DND-41 (cell line): Measurements from ENCODE around the gene DEFB110.
A peak's percentile ranks its signal among the peaks of the same experiment; 100 is the strongest.

Source experiments
- ATAC-seq: fragments of 200-7000 bp; cut with Tn5 transposase; 3 replicates; pipeline ENCODE4 v1.9.1; 2021; ENCODE audit warnings: low read depth; ENCODE audit not compliant: insufficient read depth
- DNase-seq: peaks from one replicate; pipeline ENCODE4 v3.0.0-alpha.2; 2020
- H2AFZ ChIP-seq: 2 replicates; pipeline ENCODE4 v1.6.0; 2012; ENCODE audit warnings: low read depth, low read length
- H3K27ac ChIP-seq: 2 replicates; pipeline ENCODE4 v1.5.1; 2012; ENCODE audit warnings: low read length, inconsistent platforms
- H3K27me3 ChIP-seq: fragments of 200-600 bp; sonication (generic); 2 replicates; pipeline ENCODE4 v1.6.0; 2012; ENCODE audit warnings: low read length, mild to moderate bottlenecking, inconsistent platforms; ENCODE audit not compliant: insufficient read depth, poor library complexity
- H3K36me3 ChIP-seq: 2 replicates; pipeline ENCODE4 v1.5.1; 2012; ENCODE audit warnings: low read length, inconsistent platforms; ENCODE audit not compliant: insufficient read depth
- H3K4me1 ChIP-seq: 2 replicates; pipeline ENCODE4 v1.5.1; 2012; ENCODE audit warnings: mild to moderate bottlenecking, low read length; ENCODE audit not compliant: insufficient read depth
- H3K4me2 ChIP-seq: 2 replicates; pipeline ENCODE4 v1.6.0; 2012; ENCODE audit warnings: mild to moderate bottlenecking, moderate library complexity, low read length, inconsistent platforms; ENCODE audit not compliant: insufficient read depth
- H3K4me3 ChIP-seq, 2 experiments: fragments of 200-600 bp in 1 of 2; shearing (Covaris generic) in 1 of 2; 2 replicates each; pipeline ENCODE4 v1.5.1; 2012 to 2016; ENCODE audit warnings: inconsistent platforms in 2 of 2, low read length in 2 of 2, mild to moderate bottlenecking in 2 of 2, low read depth in 1 of 2, moderate library complexity in 1 of 2
- H3K79me2 ChIP-seq: 2 replicates; pipeline ENCODE4 v1.6.0; 2012; ENCODE audit warnings: low read length, inconsistent platforms; ENCODE audit not compliant: insufficient read depth
- H3K9ac ChIP-seq: 2 replicates; pipeline ENCODE4 v1.6.0; 2012; ENCODE audit warnings: low read depth, mild to moderate bottlenecking, inconsistent platforms, low read length, moderate library complexity
- H3K9me3 ChIP-seq: 2 replicates; pipeline ENCODE4 v1.5.1; 2012; ENCODE audit warnings: low read length, moderate library complexity, mild to moderate bottlenecking, inconsistent platforms; ENCODE audit not compliant: insufficient read depth, severe bottlenecking
- H4K20me1 ChIP-seq: 2 replicates; pipeline ENCODE4 v1.6.0; 2012; ENCODE audit warnings: low read length; ENCODE audit not compliant: insufficient read depth
- CTCF ChIP-seq: IDR thresholded peaks from 2 replicates; pipeline ENCODE4 v1.5.1; 2012; ENCODE audit warnings: borderline replicate concordance, low read length, moderate library complexity, mild to moderate bottlenecking; ENCODE audit not compliant: poor library complexity, severe bottlenecking; ENCODE audit errors: extremely low read depth
- EZH2 ChIP-seq: IDR thresholded peaks from 3 replicates; pipeline ENCODE4 v1.6.1; 2012; ENCODE audit warnings: borderline replicate concordance, low read depth, mild to moderate bottlenecking, moderate library complexity, low read length, inconsistent platforms; ENCODE audit not compliant: severe bottlenecking

DEFB110 gene

GRCh38 chr6:50030777-50031562, 9.2 kb upstream of the DEFB110 start:
- no peak overlapping the region for H3K27ac ChIP-seq
- no peak overlapping the region for H3K4me3 ChIP-seq
- TF ChIP-seq CTCF (peak; percentile 17), EZH2 (no peak)
- no peaks in the 10 kb centered on the region for H3K4me1 ChIP-seq
- no peak overlapping the region for H3K9ac ChIP-seq
- no peaks in the 10 kb centered on the region for H3K9me3 ChIP-seq
- ATAC-seq (no peak), DNase-seq (no peak)
- H4K20me1 ChIP-seq = no peaks in the 10 kb centered on the region
- H2AFZ ChIP-seq = no peak overlapping the region
- no peak overlapping the region for H3K4me2 ChIP-seq
- H3K27me3 ChIP-seq = no peaks in the 10 kb centered on the region
- H3K36me3 ChIP-seq = no peaks in the 10 kb centered on the region
- no peaks in the 10 kb centered on the region for H3K79me2 ChIP-seq

GRCh38 chr6:50030350-50030749, 8.6 kb upstream of the DEFB110 start:
- no peak for TF ChIP-seq EZH2
- TF ChIP-seq CTCF = no peak
- no peaks in the 10 kb centered on the region for H3K27me3 ChIP-seq
- H3K4me3 ChIP-seq = no peak overlapping the region
- H3K4me2 ChIP-seq = no peak overlapping the region
- no peak overlapping the region for H2AFZ ChIP-seq
- H3K9me3 ChIP-seq = no peaks in the 10 kb centered on the region
- no peak overlapping the region for H3K9ac ChIP-seq
- no peaks in the 10 kb centered on the region for H3K4me1 ChIP-seq
- H3K79me2 ChIP-seq = no peaks in the 10 kb centered on the region
- ATAC-seq (no peak), DNase-seq (no peak)
- H3K27ac ChIP-seq = no peak overlapping the region
- H4K20me1 ChIP-seq = no peaks in the 10 kb centered on the region
- no peaks in the 10 kb centered on the region for H3K36me3 ChIP-seq

- DNase-seq (no peak), ATAC-seq (no peak)
- no peaks in the 10 kb centered on the region for H3K9me3 ChIP-seq
- no peak overlapping the region for H3K4me2 ChIP-seq
- no peaks in the 10 kb centered on the region for H3K36me3 ChIP-seq
- H3K9ac ChIP-seq = no peak overlapping the region
- H3K27ac ChIP-seq = no peak overlapping the region
- no peaks in the 10 kb centered on the region for H3K27me3 ChIP-seq
- no peaks in the 10 kb centered on the region for H3K79me2 ChIP-seq
- no peak overlapping the region for H2AFZ ChIP-seq
- no peaks in the 10 kb centered on the region for H4K20me1 ChIP-seq
- H3K4me1 ChIP-seq = no peaks in the 10 kb centered on the region
- TF ChIP-seq CTCF = no peak
- TF ChIP-seq EZH2 = no peak
- no peak overlapping the region for H3K4me3 ChIP-seq
Observed at GRCh38 chr6:50025258-50025657, 3.5 kb upstream of the DEFB110 start.

DNA sequence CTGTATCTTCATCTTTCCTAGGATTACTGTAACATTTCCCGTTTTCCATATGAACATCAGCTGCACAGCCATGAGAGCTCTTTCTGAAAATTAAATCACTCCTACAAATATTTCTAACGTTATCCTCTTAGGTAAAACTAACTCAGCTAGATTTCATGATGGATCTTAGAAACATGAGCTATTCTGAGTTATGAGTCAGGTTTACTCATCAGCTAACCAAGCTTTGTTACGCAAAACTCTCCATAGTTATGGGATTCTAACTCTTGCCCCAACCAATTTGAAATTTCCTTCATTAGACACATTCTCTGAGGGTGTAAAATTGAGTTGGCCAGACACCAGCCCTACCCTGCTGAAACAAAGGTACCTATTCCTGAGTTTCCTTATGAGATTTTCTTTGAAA, 14.0 kb downstream of the DEFB110 start:
- no peak for DNase-seq
- ATAC-seq = no peak
- Histone ChIP-seq H3K4me1 (no peaks in the 10 kb centered on the region), H3K4me2 (no peak overlapping the region), H3K27ac (no peak overlapping the region), H3K36me3 (no peaks in the 10 kb centered on the region), H3K9ac (no peak overlapping the region), H4K20me1 (no peaks in the 10 kb centered on the region), H3K79me2 (no peaks in the 10 kb centered on the region), H3K27me3 (no peaks in the 10 kb centered on the region), H3K9me3 (no peaks in the 10 kb centered on the region), H3K4me3 (no peak overlapping the region), H2AFZ (no peak overlapping the region)
- TF ChIP-seq CTCF = no peak
- no peak for TF ChIP-seq EZH2
